ENCODE results near the gene GRID1. TPM values are rescaled to one million over a fixed set of nuclear protein-coding genes. Genes with fewer than 3 reads are reported as not detected.

Gene GRID1
- total RNA-seq, 4 donors from 2014 or later, result 17.2 to 28.1 (median 23.6) TPM

- intact Hi-C loops (cut with DNase I), result no loop called here
- Histone ChIP-seq H3K27me3 (no peaks in the 10 kb centered on the region), H3K36me3 (no peaks in the 10 kb centered on the region), H3K4me1 (no peaks in the 10 kb centered on the region), H3K9me3 (no peaks in the 10 kb centered on the region), H3K4me3 (replicated peaks in 1 of 3) (no peak overlapping the region), H3K27ac (no peak overlapping the region)
- 88% methylated on average over 4 of the region's 5 CpGs; no CpG with 5 or more reads in 1 of the 2 donors for WGBS, 2 donors
- DNase-seq, result no peak
- no peak for TF ChIP-seq POLR2A (IDR thresholded peaks at IDR 0.05)
- TF ChIP-seq, protein P1, sequence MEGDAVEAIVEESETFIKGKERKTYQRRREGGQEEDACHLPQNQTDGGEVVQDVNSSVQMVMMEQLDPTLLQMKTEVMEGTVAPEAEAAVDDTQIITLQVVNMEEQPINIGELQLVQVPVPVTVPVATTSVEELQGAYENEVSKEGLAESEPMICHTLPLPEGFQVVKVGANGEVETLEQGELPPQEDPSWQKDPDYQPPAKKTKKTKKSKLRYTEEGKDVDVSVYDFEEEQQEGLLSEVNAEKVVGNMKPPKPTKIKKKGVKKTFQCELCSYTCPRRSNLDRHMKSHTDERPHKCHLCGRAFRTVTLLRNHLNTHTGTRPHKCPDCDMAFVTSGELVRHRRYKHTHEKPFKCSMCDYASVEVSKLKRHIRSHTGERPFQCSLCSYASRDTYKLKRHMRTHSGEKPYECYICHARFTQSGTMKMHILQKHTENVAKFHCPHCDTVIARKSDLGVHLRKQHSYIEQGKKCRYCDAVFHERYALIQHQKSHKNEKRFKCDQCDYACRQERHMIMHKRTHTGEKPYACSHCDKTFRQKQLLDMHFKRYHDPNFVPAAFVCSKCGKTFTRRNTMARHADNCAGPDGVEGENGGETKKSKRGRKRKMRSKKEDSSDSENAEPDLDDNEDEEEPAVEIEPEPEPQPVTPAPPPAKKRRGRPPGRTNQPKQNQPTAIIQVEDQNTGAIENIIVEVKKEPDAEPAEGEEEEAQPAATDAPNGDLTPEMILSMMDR (IDR thresholded peaks at IDR 0.05), result no peak
Measured at GRCh38 chr10:86152354-86152753, 214.2 kb downstream of the GRID1 start.

GRCh38 chr10:86151613-86152012 lies 215.0 kb downstream of the GRID1 start:
- H3K4me3 ChIP-seq (replicated peaks in 1 of 3), result no peak overlapping the region
- no peaks in the 10 kb centered on the region for H3K36me3 ChIP-seq
- H3K9me3 ChIP-seq, result no peaks in the 10 kb centered on the region
- no peak overlapping the region for H3K27ac ChIP-seq
- intact Hi-C loops (cut with DNase I), result no loop called here
- WGBS, 2 donors, result 78 to 93% methylated on average over 3 to 5 of the region's 5 CpGs
- no peak for DNase-seq
- TF ChIP-seq, protein P1 (IDR thresholded peaks at IDR 0.05), result no peak
- no peak for TF ChIP-seq POLR2A (IDR thresholded peaks at IDR 0.05)
- H3K4me1 ChIP-seq, result no peaks in the 10 kb centered on the region
- H3K27me3 ChIP-seq, result no peaks in the 10 kb centered on the region

DNA sequence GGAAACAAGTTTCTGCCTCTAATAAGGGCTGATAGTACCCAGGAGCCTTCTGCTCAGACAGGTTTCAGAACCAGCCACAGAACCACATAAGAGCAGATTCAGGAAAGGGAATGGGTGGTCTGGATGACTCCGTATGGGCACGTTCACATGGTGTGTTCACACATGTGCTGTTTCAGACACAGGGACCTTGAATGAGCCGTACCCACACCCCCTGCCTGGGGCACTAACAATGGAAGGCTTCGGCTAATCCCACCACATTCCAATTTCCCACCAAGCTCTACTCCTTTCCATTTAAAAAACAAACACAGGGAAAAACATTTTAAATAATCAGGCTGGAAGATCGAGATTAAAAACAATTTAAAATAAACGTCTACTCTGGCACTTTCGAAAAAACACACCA lies 217.3 kb downstream of the GRID1 start:
- intact Hi-C loops (cut with DNase I), result no loop called here
- WGBS, 2 donors, result 74 to 84% methylated on average over 7 of the region's 7 CpGs
- Histone ChIP-seq H3K9me3 (no peaks in the 10 kb centered on the region), H3K27ac (no peak overlapping the region), H3K4me1 (no peaks in the 10 kb centered on the region), H3K4me3 (replicated peaks in 1 of 3) (no peak overlapping the region), H3K36me3 (no peaks in the 10 kb centered on the region), H3K27me3 (no peaks in the 10 kb centered on the region)
- no peak for DNase-seq
- TF ChIP-seq POLR2A (IDR thresholded peaks at IDR 0.05), result no peak
- TF ChIP-seq, protein P1 (IDR thresholded peaks at IDR 0.05), result no peak

- Histone ChIP-seq H3K4me3 (replicated peaks in 1 of 3) (no peak overlapping the region), H3K27me3 (no peaks in the 10 kb centered on the region), H3K4me1 (no peaks in the 10 kb centered on the region), H3K36me3 (no peaks in the 10 kb centered on the region), H3K9me3 (no peaks in the 10 kb centered on the region), H3K27ac (no peak overlapping the region)
- WGBS, 2 donors, result 64 to 76% methylated on average over 2 of the region's 2 CpGs
- intact Hi-C loops (cut with DNase I), result no loop called here
- no peak for DNase-seq
- TF ChIP-seq POLR2A (IDR thresholded peaks at IDR 0.05), result no peak
- TF ChIP-seq, protein P1 (IDR thresholded peaks at IDR 0.05), result no peak
Measured at GRCh38 chr10:86148117-86148516, 218.5 kb downstream of the GRID1 start.

DNA sequence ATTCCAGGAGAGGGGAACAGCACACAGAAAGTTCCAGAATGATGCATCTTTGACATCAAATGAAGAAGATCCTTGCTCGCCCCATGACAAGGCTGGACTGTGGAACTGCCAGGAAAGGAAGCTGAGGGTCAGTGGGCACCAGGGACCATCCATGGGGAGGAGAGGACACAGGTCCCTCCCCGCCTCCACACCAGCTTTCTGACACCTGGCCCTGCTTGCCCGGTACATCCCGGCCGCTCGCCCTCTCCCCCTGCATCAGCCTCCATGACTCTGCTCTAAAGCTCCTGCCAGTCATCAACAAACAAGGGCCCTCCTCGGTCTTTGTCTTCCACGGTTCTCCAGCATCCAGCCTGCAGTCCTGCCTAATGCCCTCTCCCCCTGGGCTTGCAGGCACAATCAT lies 222.3 kb downstream of the GRID1 start:
- 87 to 88% methylated on average over 7 to 8 of the region's 8 CpGs for WGBS, 2 donors
- no peaks in the 10 kb centered on the region for H3K36me3 ChIP-seq
- intact Hi-C loops (cut with DNase I), result no loop called here
- H3K9me3 ChIP-seq, result no peaks in the 10 kb centered on the region
- no peak overlapping the region for H3K4me3 ChIP-seq (replicated peaks in 1 of 3)
- DNase-seq, result no peak
- TF ChIP-seq, protein P1 (IDR thresholded peaks at IDR 0.05), result no peak
- no peak for TF ChIP-seq POLR2A (IDR thresholded peaks at IDR 0.05)
- no peak overlapping the region for H3K27ac ChIP-seq
- H3K27me3 ChIP-seq, result no peaks in the 10 kb centered on the region
- no peaks in the 10 kb centered on the region for H3K4me1 ChIP-seq

All from thyroid gland (tissue), 4 donors.